GM21367 (cell line): ENCODE data around the gene ALPP.
"Not testable (repeated sequence)": the region's sequence is repeated elsewhere in the genome, so short reads cannot be mapped to it uniquely, and the experiment has no call there.

Source experiments
- ATAC-seq: cut with Tn5 transposase; IDR thresholded peaks from one replicate; pipeline ENCODE4 v1.9.1; 2021; ENCODE audit not compliant: unreplicated experiment

Gene ALPP

DNA sequence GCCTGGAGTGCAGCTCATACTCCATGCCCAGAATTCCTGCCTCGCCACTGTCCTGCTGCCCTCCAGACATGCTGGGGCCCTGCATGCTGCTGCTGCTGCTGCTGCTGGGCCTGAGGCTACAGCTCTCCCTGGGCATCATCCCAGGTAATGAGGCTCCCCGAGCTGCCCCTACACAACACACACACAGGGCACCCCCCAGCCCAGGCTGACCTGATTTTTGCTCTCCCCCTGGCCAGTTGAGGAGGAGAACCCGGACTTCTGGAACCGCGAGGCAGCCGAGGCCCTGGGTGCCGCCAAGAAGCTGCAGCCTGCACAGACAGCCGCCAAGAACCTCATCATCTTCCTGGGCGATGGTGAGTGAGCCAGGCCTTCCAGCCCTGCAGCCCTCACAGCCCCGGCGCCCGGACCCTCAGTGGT is at the start of gene ALPP:
TSS of gene ALPP (plus strand) at position 17 of the 417 bp plus-strand sequence. CDS start at position 69, 52 bp downstream.
- not testable (repeated sequence) for ATAC-seq

DNA sequence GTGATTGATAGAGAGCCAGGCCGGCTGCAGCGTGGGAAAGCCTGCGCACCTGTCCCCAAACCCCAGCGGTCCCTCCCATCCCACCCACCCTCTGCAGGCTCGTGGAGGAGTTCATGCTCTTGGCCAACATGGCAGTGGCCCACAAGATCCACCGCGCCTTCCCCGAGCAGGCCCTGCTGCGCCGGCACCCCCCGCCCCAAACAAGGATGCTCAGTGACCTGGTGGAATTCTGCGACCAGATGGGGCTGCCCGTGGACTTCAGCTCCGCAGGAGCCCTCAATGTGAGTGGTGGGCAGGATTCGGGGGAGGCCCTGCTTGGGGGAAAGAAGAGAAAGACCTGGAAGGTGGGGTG is 48.9 kb upstream of the ALPP start:
- ATAC-seq: no peak

DNA sequence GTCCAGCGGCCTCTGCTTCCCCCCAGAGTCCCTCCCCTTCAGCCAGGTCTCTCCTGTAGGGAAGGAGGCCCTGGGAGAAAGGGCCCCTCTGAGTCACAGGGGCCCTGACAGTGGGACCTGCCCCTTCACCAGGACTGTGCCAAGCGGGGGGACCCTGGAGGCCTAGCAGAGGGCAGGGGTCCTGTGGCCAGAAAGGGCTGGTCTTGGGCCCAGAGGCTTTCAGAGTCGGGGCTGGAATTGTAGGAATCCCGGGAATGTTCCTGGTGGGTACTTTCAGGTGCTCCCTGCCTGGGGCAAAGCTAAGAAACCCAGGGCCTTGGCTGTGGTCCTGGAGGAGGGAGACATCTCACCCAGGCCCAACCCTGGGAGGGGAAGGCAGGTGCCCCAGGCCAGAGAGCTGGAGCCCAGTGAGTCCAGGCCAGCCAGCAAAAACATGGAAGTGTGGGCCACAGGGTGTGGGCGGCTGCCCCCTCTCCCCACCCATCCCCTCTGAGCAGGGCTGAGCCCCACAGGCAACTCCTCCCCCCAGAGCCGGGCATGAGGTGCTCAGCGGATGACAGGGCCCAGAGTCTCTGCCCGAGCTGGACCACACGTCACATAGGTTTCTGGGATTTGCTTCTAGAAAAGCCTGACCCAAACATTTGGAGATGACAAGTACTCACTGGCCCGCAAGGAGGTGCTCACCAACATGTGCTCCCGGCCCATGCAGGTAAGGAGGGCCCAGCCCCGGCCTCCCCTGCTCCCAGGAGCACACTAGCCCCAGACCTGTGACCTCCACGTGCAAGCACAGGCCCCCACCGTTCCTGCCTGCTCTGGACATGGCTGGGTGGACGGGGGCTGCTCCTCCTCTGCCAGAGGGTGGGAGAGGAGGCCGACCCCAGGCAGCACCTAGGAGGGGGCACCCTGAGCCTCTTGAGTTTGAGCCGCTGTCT is 48.2 kb upstream of the ALPP start:
- no peak for ATAC-seq

- not testable (repeated sequence) for ATAC-seq
Measured at GRCh38 chr2:232331061-232331460, 47.5 kb upstream of the ALPP start.

GRCh38 chr2:232331641-232332040 is 46.9 kb upstream of the ALPP start:
- ATAC-seq: not testable (repeated sequence)

- ATAC-seq: not testable (repeated sequence)
Measured at GRCh38 chr2:232332244-232332939, 46.2 kb upstream of the ALPP start.

DNA sequence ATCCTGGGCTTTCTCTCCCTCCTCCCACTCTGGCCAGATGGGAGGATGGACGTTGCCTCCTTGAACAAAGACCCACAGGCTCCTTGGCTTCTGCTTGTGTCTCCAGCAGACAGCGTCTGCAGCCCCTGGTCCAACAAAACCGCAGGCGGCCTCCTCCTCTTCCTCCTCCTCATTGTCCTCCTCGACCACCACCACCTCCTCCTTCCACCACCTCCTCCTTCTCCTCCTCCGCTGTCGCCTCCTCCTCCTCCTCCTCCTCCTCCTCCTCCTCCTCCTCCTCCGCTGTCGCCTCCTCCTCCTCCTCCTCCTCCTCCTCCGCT is 45.7 kb upstream of the ALPP start:
- no peak for ATAC-seq

DNA sequence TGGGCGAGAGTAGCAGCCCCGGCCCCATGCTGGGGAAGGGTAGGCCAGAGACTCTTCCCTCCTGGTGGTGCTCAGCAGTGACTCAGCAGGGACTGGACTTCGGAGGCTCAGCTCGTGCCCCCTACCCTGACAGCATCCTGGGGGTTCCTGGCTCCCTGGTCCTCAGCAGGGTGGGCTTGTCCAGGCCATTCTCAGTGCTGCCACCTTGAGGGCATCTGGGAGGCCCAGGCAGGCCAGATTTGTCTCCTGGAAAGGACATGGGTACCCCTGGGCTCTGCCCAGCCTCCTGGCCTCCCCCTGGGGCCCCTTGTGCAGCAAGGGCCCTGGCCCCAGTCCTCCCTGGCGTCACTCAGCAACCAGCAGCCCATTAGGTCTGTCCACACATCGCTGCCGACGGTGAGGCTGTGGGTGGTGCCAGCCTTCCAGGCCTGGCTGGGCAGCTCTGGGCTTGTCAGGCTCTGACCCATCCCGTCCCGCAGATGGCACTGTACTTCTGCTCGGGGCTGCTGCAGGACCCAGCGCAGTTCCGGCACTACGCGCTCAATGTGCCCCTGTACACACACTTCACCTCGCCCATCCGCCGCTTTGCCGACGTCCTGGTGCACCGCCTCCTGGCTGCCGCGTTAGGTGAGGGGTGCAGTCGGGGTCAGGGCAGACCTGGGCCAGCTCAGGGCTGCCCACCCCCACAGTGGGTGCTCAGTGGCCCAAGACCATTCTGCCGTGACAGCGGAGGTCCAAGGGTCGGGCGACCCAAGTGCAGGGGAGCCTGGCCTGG is 45.0 kb upstream of the ALPP start:
- no peak for ATAC-seq

- ATAC-seq: not testable (repeated sequence)
Measured at GRCh38 chr2:232334136-232334884, 44.2 kb upstream of the ALPP start.

DNA sequence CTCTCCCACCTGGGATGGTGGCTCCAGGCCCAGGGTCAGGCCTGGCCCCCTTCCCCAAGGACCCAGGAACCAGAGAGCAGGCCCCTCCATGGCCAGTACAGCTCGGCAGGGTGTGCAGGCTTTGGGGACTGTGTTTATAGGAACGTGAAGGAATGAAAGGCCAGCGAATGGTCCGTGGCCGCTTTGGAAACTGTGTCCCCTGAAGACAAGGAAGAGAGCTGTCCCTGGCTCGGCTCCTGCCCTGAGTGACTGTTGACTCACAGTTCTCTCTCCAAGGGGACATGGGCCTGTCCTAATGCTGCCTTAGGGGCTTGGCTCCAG is 43.7 kb upstream of the ALPP start:
- ATAC-seq: not testable (repeated sequence)

GRCh38 chr2:232335206-232335858 is 43.2 kb upstream of the ALPP start:
- not testable (repeated sequence) for ATAC-seq

DNA sequence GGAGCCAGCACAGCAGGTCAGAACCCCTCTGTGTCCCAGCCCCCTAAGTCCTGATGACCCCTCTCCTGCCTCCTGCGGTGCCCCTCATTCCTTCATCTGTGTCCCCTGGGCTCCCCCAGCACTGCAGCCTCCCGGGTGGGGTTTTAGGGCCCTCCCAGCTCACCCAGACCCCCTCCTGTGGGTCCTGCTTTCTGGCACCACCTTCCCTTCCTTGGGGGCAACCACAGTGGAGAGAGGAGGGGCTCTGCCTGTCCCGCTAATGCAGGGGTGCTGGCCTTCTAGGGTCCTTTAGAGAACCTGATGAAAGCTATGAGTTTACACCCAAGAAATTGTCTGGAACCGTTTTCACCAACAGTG is 42.7 kb upstream of the ALPP start:
- ATAC-seq: no peak

- no peak for ATAC-seq
Measured at GRCh38 chr2:232336241-232336736, 42.3 kb upstream of the ALPP start.

- ATAC-seq: no peak
Measured at GRCh38 chr2:232336981-232337720, 41.4 kb upstream of the ALPP start.

DNA sequence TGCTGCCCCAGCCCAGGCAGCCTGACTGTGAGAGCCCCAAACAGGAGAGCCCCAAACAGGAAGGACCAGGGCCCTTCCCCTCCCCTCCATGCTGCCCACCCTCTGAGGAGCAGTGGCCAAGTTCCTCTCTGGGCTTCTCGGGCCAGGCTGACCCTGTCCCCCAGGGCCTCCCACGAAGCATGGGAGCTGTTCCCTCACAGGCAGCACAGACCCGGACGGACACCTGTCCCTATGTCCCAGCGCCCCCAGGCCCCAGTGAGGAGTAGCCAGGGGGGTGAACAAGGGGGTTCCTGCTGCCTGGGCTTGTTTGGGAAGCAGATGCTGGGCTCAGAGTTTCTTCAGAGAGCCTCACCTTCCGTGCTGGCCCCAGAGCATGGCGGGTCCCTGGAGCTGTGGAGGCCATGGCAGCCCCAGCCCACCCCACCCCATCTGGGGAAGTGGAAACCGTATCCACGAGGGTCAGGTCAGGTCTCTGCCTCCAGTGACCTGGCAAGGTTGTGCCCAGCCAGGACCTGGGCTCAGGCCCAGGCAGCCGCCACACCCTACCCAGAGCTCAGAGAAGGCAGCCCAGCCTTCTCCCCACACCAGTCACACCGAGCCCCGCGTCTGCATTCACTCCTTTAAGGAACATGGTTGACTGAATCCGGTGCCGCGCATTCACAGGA is 40.3 kb upstream of the ALPP start:
- not testable (repeated sequence) for ATAC-seq

GRCh38 chr2:232338759-232339106 is 39.8 kb upstream of the ALPP start:
- ATAC-seq: no peak

DNA sequence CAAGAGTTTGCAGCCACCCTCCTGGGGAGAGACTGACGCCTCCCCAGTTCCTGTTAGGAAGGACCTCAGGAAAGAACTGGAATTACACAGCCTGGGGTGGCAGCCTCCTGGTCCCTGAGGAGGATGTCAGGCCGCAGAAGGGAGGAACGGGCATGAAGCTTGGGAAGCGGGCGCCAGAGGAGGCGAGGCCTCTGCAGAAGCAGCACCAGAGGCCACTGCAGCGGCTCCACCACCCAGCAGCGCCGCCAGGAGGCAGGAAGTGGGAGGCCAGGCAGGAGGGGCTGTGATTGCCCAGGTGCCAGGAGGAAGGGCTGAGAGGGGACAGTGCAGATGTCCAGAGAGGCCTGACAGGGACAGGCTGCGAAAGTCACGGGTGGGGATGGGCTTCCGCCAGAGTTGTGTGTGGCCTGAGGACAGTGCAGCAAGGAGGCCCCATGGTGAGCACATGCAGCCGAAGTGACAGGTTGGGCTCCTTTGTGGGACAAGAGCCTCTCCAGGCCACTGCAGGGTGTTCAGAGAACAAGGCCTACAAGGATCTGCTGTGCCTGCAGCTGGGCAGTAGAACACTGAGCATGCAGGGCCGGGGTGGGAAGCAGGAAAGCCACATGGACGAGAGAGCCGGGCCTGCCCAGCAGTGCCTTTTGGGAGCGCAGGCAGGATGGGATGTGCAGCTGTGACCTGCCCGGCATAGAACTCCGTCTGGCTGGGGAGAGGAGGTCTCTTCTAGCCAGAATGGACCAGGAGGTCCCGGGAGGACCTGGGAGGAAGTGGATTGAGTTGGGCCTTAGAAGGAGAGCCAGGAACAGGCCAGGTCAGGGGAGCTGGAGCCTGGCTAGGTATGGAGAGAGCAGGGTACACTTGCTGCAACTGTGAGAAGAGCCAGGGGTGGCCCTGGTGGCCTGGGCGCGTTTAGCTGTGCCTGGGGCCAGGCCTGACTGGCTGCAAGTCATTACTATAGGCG is 39.1 kb upstream of the ALPP start:
- no peak for ATAC-seq
